Muscle layer of colon (tissue), 2 donors: ENCODE measurements around the gene ZDHHC11B.
"Not testable (repeated sequence)": the region's sequence is repeated elsewhere in the genome, so short reads cannot be mapped to it uniquely, and the experiment has no call there.

Experiments used
- H3K27ac ChIP-seq: one replicate; pipeline ENCODE4 v1.7.0; 2013; ENCODE audit warnings: low read depth, mild to moderate bottlenecking, low read length, moderate library complexity
- H3K27me3 ChIP-seq, 2 donors: one replicate each; pipeline ENCODE4 v1.7.0; 2013; ENCODE audit warnings: low read length in 2 of 2, mild to moderate bottlenecking in 2 of 2; ENCODE audit not compliant: insufficient read depth in 2 of 2, control insufficient read depth in 1 of 2
- H3K36me3 ChIP-seq: one replicate; pipeline ENCODE4 v1.7.0; 2013; ENCODE audit warnings: mild to moderate bottlenecking, low read length; ENCODE audit not compliant: insufficient read depth
- H3K4me1 ChIP-seq: one replicate; pipeline ENCODE4 v1.7.0; 2013; ENCODE audit warnings: mild to moderate bottlenecking, low read length; ENCODE audit not compliant: insufficient read depth
- H3K4me3 ChIP-seq, 2 donors: one replicate each; pipeline ENCODE4 v1.7.0; 2013; ENCODE audit warnings: low read length in 2 of 2, low read depth in 1 of 2, mild to moderate bottlenecking in 1 of 2, moderate library complexity in 1 of 2
- H3K9ac ChIP-seq: one replicate; pipeline ENCODE4 v1.7.0; 2013; ENCODE audit warnings: low read length
- H3K9me3 ChIP-seq: one replicate; pipeline ENCODE4 v1.7.0; 2013; ENCODE audit warnings: mild to moderate bottlenecking, low read length
- donor health status: abdominal sarcoma.
- donor health status: Adenocarcinoma of cecum.

ZDHHC11B gene

GRCh38 chr5:773517-774264 is 10.8 kb downstream of the ZDHHC11B start:
- Histone ChIP-seq H3K36me3 (no peaks in the 10 kb centered on the region), H3K9ac (no peak overlapping the region), H3K4me3 (no peak overlapping the region), H3K27me3 (no peaks in the 10 kb centered on the region), H3K27ac (no peak overlapping the region), H3K4me1 (peaks cover 9% of the 10 kb centered on the region), H3K9me3 (no peaks in the 10 kb centered on the region)

- not testable (repeated sequence) for H3K9ac ChIP-seq, H3K9me3 ChIP-seq, H3K4me1 ChIP-seq, H3K27ac ChIP-seq, H3K27me3 ChIP-seq, H3K4me3 ChIP-seq, H3K36me3 ChIP-seq
Observed at GRCh38 chr5:772931-773330, 11.6 kb downstream of the ZDHHC11B start.

- H3K27ac ChIP-seq, H3K36me3 ChIP-seq, H3K4me1 ChIP-seq, H3K9me3 ChIP-seq, H3K27me3 ChIP-seq, H3K9ac ChIP-seq, H3K4me3 ChIP-seq: not testable (repeated sequence)
Observed at GRCh38 chr5:772547-772890, 12.0 kb downstream of the ZDHHC11B start.

DNA sequence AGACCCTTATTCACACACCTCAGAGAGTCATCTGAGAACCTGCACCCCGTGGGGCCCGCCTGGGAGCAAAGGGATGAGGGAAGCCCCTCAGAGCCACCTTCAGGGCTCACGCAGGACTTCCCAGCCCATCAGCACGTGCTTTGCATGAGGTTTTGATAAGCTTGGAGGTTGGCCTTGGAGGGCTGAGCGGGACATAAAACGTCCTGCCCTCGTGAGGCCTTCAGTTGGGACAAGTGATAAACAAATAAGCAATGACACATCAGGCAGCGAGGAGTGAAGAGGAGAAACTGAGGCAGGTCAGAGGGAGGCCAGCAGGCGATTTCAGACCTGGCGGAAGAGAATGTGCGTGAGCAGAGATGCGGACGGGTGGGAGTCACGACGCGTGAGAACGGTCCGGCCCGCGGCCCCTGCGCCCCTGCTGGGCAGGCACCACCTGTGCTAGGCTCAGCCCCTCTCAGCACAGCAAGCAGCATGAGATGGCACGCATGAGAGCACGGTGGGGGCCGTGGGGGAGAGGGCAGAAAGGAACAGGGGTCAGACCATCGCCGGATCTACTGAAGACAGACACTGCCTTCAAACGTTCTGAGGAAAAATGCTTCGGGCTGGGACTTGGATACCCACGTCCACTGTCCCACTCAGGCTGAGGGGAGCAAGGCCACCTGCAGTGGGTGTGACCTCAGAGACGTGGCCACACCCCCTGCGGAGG is 12.5 kb downstream of the ZDHHC11B start:
- not testable (repeated sequence) for H3K36me3 ChIP-seq, H3K4me3 ChIP-seq, H3K9me3 ChIP-seq, H3K27ac ChIP-seq, H3K9ac ChIP-seq, H3K27me3 ChIP-seq, H3K4me1 ChIP-seq

DNA sequence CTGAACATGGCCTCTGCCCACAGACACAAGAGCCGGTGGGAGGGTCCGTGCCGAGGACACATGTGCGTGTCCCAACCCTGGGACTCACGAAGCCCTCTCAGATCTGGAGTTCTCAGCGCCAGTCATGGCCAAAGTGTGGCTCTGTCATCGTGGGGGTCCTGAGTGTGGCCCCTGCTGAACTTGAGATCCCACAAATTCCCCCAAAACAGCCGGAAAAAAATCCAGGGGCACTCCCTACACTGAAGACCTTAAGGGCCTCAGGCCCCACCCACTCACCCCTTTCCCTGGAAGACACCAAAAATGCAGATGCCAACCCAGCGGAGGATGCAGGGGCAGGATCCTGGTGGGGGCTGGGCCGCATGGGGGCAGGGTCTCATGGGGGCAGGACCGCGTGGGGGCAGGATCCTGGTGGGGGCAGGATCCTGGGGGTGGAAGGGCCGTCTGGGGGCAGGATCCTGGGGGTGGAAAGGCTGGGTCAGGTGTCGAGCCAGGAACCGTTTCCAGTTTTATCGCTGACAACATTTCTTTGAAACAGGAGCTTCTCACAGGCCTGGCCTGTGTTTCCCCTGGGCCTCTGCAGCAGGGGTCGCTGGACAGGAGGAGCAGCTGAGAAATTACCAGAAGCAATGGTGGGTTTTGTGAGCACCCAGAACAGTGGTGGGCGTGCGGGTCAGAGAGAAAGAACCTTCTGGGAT is 13.3 kb downstream of the ZDHHC11B start:
- H3K4me3 ChIP-seq, H3K27ac ChIP-seq, H3K27me3 ChIP-seq: not testable (repeated sequence)

GRCh38 chr5:770585-770984 is 13.9 kb downstream of the ZDHHC11B start:
- not testable (repeated sequence) for H3K9me3 ChIP-seq, H3K9ac ChIP-seq, H3K4me3 ChIP-seq, H3K27me3 ChIP-seq, H3K27ac ChIP-seq, H3K4me1 ChIP-seq
- H3K36me3 ChIP-seq = peaks cover 16% of the 10 kb centered on the region

More for the DNA sequence above, 13.3 kb downstream of the ZDHHC11B start:
- not testable (repeated sequence) for H3K36me3 ChIP-seq, H3K4me1 ChIP-seq, H3K9ac ChIP-seq, H3K9me3 ChIP-seq

GRCh38 chr5:769485-770145 is 14.9 kb downstream of the ZDHHC11B start:
- H3K36me3 ChIP-seq = peaks cover 20% of the 10 kb centered on the region
- H3K27ac ChIP-seq, H3K9me3 ChIP-seq, H3K9ac ChIP-seq, H3K4me3 ChIP-seq, H3K4me1 ChIP-seq, H3K27me3 ChIP-seq: not testable (repeated sequence)

DNA sequence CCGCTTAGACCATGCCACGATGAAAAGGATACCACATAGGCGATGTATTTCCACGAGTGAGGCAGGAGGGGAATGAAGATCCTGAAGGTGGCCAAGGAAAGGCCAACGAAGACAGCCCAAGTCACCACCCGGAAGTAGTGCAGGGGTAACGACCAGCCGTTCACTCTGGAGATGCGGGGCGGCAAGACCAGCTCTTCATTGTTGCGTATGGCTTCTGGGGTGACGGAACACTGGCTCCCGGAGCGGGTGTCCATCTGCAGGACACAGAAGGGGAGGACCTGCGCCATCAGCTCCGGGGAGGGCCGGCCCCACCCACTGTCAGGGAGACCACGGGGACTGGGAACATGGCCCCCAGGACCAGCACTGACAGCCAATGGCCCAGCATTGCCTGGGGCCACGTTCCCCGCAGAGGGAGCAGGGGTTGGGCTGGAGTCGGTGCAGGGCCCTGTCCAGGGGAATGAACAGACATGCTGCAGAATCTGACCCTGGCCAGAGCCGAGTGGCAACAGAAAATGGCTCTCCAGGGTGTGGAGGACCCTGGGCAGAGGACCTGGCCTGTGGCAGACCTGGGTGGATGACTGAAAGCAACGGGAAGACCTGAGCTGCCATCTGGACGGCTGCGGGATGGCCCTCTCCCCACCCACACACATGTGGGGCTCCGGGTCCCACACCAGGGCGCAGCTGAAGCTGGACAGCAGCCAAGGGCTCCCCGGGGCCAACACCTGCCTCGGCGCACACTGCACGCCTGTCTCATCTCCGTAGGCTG is 17.7 kb downstream of the ZDHHC11B start:
- Histone ChIP-seq H3K27me3 (no peaks in the 10 kb centered on the region), H3K4me3 (no peak overlapping the region), H3K9ac (no peak overlapping the region), H3K4me1 (no peaks in the 10 kb centered on the region), H3K36me3 (peaks cover 27% of the 10 kb centered on the region), H3K9me3 (no peaks in the 10 kb centered on the region), H3K27ac (no peak overlapping the region)

GRCh38 chr5:765948-766631 is 18.4 kb downstream of the ZDHHC11B start:
- H3K27me3 ChIP-seq = no peaks in the 10 kb centered on the region
- no peaks in the 10 kb centered on the region for H3K9me3 ChIP-seq
- H3K9ac ChIP-seq = no peak overlapping the region
- no peak overlapping the region for H3K4me3 ChIP-seq
- peaks cover 27% of the 10 kb centered on the region for H3K36me3 ChIP-seq
- H3K27ac ChIP-seq = no peak overlapping the region
- H3K4me1 ChIP-seq = no peaks in the 10 kb centered on the region

DNA sequence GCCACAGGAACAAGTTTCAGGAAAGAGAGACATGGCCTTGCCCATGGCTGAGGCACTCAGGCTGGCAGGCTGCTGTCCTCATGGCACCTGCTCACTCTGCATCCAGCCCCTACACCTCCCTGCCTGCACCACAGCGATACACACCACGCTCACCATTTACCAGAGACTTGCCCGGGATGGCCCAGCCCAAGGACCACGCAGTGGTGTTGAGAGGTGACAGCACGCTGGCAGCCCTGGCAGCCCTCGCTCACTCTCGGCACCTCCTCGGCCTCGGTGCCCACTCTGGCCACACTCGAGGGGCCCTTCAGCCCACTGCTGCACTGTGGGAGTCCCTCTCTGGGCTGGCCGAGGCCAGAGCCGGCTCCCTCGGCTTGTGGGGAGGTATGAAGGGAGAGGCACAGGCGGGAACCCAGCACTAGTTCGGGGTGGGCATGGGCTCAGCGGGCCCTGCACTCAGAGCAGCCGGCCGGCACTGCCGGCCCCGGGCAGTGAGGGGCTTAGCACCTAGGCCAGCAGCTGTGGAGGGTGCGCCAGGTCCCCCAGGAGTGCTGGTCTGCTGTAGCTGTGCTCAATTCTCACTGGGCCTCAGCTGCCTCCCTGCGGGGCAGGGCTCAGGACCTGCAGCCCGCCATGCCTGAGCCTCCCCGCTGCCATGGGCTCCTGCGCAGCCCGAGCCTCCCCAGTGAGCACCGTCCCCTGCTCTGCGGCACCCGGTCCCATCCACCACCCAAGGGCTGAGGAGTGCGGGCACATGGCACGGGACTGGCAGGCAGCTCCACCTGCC is 20.3 kb downstream of the ZDHHC11B start:
- Histone ChIP-seq H3K27ac (no peak overlapping the region), H3K36me3 (peaks cover 27% of the 10 kb centered on the region), H3K4me1 (peaks cover 10% of the 10 kb centered on the region), H3K27me3 (no peaks in the 10 kb centered on the region), H3K4me3 (no peak overlapping the region), H3K9me3 (no peaks in the 10 kb centered on the region), H3K9ac (no peak overlapping the region)
